ENCODE results near the gene GSS.

Gene GSS

GRCh38 chr20:34946661-34947060 is 8.9 kb downstream of the GSS start:
- DNase-seq (ENCODE audit: low read depth in 3 of 3): no peak

- DNase-seq (ENCODE audit: low read depth in 3 of 3): no peak
Observed at GRCh38 chr20:34945315-34946077, 10.1 kb downstream of the GSS start.

- no peak for DNase-seq (ENCODE audit: low read depth in 3 of 3)
Observed at GRCh38 chr20:34943808-34944567, 11.6 kb downstream of the GSS start.

GRCh38 chr20:34942301-34942700 is 13.3 kb downstream of the GSS start:
- DNase-seq (ENCODE audit: low read depth in 3 of 3): no peak

GRCh38 chr20:34941226-34941625 is 14.4 kb downstream of the GSS start:
- DNase-seq (ENCODE audit: low read depth in 3 of 3): no peak

- no peak for DNase-seq (ENCODE audit: low read depth in 3 of 3)
Observed at GRCh38 chr20:34940081-34940481, 15.5 kb downstream of the GSS start.

- DNase-seq (ENCODE audit: low read depth in 3 of 3): no peak
Observed at GRCh38 chr20:34938466-34939163, 17.0 kb downstream of the GSS start.

- no peak for DNase-seq (ENCODE audit: low read depth in 3 of 3)
Observed at GRCh38 chr20:34931771-34932170, 23.8 kb downstream of the GSS start.

GRCh38 chr20:34928411-34928810 is 27.2 kb downstream of the GSS start:
- DNase-seq (ENCODE audit: low read depth in 3 of 3): no peak

GRCh38 chr20:34927736-34928135 is 27.9 kb downstream of the GSS start:
- no peak for DNase-seq (ENCODE audit: low read depth in 3 of 3)

GRCh38 chr20:34926581-34926980 is 29.0 kb downstream of the GSS start:
- no peak for DNase-seq (ENCODE audit: low read depth in 3 of 3)

GRCh38 chr20:34925981-34926380 is 29.6 kb downstream of the GSS start:
- no peak for DNase-seq (ENCODE audit: low read depth in 3 of 3)

- no peak for DNase-seq (ENCODE audit: low read depth in 3 of 3)
Observed at GRCh38 chr20:34925341-34925740, 30.3 kb downstream of the GSS start.

GRCh38 chr20:34923414-34923813 is 32.2 kb downstream of the GSS start:
- DNase-seq (ENCODE audit: low read depth in 3 of 3): no peak

GRCh38 chr20:34922654-34923381 is 32.8 kb downstream of the GSS start:
- DNase-seq (ENCODE audit: low read depth in 3 of 3): no peak

GRCh38 chr20:34921436-34921835 is 34.2 kb downstream of the GSS start:
- DNase-seq (ENCODE audit: low read depth in 3 of 3): no peak

GRCh38 chr20:34920055-34920454 is 35.6 kb downstream of the GSS start:
- DNase-seq (ENCODE audit: low read depth in 3 of 3): no peak

GRCh38 chr20:34916774-34917354 is 38.7 kb downstream of the GSS start:
- no peak for DNase-seq (ENCODE audit: low read depth in 3 of 3)

- DNase-seq (ENCODE audit: low read depth in 3 of 3): no peak
Observed at GRCh38 chr20:34915749-34916455, 39.7 kb downstream of the GSS start.

- no peak for DNase-seq (ENCODE audit: low read depth in 3 of 3)
Observed at GRCh38 chr20:34915131-34915530, 40.5 kb downstream of the GSS start.

Data from stimulated activated CD4-positive, alpha-beta T cell treated with anti-CD3 and anti-CD28 coated beads, TNF-alpha, amount 100 ng/mL, for 4 hours (primary cell).